Stimulated activated CD8-positive, alpha-beta memory T cell treated with anti-CD3 and anti-CD28 coated beads, Interleukin-2, amount 100 ng/mL, for 1 hour (primary cell): Measurements from ENCODE around the gene OR10D3.
"Not testable (repeated sequence)": the region's sequence is repeated elsewhere in the genome, so short reads cannot be mapped to it uniquely, and the experiment has no call there.

Source experiments
- DNase-seq, 2 donors: peaks; one replicate each; pipeline ENCODE4 v3.0.0-alpha.2; 2020; ENCODE audit warnings: low read depth in 2 of 2

Gene OR10D3

GRCh38 chr11:124194293-124195188, 11.4 kb downstream of the OR10D3 start:
- DNase-seq, result no peak

- no peak for DNase-seq
These were observed 12.1 kb downstream of the OR10D3 start for GRCh38 chr11:124195189-124195734.

GRCh38 chr11:124197999-124198398, 14.9 kb downstream of the OR10D3 start:
- no peak for DNase-seq

- no peak for DNase-seq
These were observed 15.8 kb downstream of the OR10D3 start for GRCh38 chr11:124198897-124199296.

GRCh38 chr11:124199702-124200101, 16.6 kb downstream of the OR10D3 start:
- no peak for DNase-seq

- no peak for DNase-seq
These were observed 17.5 kb downstream of the OR10D3 start for GRCh38 chr11:124200671-124201070.

GRCh38 chr11:124202951-124203350, 19.8 kb downstream of the OR10D3 start:
- no peak for DNase-seq

- no peak for DNase-seq
These were observed 20.9 kb downstream of the OR10D3 start for GRCh38 chr11:124204008-124204407.

GRCh38 chr11:124207102-124207792, 24.1 kb downstream of the OR10D3 start:
- no peak for DNase-seq

- DNase-seq, result no peak
These were observed 26.7 kb downstream of the OR10D3 start for GRCh38 chr11:124209824-124210357.

- no peak for DNase-seq
These were observed 27.3 kb downstream of the OR10D3 start for GRCh38 chr11:124210421-124210820.

- no peak for DNase-seq
These were observed 28.2 kb downstream of the OR10D3 start for GRCh38 chr11:124211321-124211720.

- DNase-seq, result no peak
These were observed 30.9 kb downstream of the OR10D3 start for GRCh38 chr11:124214027-124214426.

GRCh38 chr11:124219126-124219525, 36.0 kb downstream of the OR10D3 start:
- no peak for DNase-seq

- no peak for DNase-seq
These were observed 39.3 kb downstream of the OR10D3 start for GRCh38 chr11:124222407-124222806.

GRCh38 chr11:124224618-124225423, 41.7 kb downstream of the OR10D3 start:
- not testable (repeated sequence) for DNase-seq

GRCh38 chr11:124225471-124225870, 42.3 kb downstream of the OR10D3 start:
- DNase-seq, result no peak

GRCh38 chr11:124233376-124233775, 50.2 kb downstream of the OR10D3 start:
- DNase-seq, result no peak
